CD4-positive, alpha-beta T cell treated with Interleukin-15 for 1 hour (primary cell): ENCODE measurements around the gene ZNF394.
A peak's percentile ranks its signal among the peaks of the same experiment; 100 is the strongest.
"Not testable (repeated sequence)": the region's sequence is repeated elsewhere in the genome, so short reads cannot be mapped to it uniquely, and the experiment has no call there.

ENCODE experiments used
- DNase-seq: peaks from one replicate; pipeline ENCODE4 v3.0.0-alpha.2; 2020

The ZNF394 gene

DNA sequence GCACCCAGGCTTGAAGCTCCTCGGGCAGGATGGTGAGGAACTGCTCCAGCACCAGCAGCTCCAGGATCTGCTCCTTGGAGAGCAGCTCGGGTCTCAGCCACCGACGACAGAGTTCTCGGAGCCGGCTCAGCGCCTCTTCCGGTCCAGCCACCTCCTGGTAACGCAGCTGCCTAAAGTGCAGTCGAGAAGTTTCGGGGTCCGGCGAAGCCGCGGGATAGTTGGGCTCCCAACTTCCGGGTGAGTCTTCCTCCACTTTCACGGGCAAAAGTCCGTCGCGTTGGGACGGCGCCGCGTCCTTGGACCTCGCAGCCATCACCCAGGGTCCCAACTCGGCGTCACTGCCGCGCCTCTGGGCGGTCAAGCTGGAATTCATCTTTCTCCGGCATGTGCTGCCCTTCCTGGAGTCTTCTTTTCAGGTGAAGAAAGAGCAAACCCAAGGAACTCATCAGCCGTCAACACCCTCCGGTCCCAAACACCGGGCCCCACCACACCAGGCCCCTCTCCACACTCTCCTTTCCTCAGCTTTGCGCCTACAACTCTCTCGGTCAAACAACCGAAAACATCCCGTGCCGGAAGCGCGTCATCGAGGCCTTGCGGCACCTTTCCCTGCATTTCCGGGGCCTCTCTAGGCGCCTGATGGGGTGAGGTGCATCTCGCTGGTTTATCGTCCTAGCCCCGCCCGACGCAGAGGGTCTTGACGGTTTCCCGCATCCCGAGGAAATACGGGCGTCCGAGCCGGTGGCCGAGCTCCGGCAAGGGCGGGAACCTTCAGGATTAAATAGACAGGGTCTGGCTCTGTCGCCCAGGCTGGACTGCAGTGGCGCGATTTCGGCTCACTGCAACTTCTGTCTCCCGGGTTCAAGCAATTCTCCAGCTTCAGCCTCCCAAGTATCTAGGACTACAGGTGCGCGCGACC lies at the start of gene ZNF394:
Gene ZNF394, minus strand, starts transcription at position 561 of the 916 bp plus-strand sequence. Its CDS starts 188 bp downstream, at position 373.
- peak; percentile 90 for DNase-seq

DNA sequence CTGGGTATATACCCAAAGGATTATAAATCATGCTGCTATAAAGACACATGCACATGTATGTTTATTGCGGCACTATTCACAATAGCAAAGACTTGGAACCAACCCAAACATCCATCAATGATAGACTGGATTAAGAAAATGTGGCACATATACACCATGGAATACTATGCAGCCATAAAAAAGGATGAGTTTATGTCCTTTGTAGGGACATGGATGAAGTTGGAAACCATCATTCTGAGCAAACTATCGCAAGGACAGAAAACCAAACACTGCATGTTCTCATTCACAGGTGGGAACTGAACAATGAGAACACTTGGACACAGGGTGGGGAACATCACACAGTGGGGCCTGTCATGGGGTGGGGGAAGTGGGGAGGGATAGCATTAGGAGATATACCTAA lies 49.5 kb upstream of the ZNF394 start:
- DNase-seq, result not testable (repeated sequence)

DNA sequence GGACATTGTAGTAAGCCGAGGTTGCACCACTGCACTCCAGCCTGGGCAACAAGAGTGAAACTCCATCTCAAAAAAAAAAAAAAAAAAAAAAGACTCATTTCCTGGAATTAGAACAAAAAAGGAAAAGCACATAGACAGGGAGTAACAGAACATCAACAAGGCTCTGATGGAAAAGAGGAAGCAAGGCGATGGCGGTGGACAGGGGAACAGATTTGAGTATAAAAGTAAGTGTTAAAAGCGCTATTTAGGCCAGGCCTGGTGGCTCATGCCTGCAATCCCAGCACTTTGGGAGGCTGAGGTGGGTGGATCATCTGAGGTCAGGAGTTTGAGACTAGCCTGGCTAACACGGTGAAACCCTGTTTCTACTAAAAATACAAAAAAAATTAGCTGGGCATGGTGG lies 45.2 kb upstream of the ZNF394 start:
- DNase-seq, result not testable (repeated sequence)

DNA sequence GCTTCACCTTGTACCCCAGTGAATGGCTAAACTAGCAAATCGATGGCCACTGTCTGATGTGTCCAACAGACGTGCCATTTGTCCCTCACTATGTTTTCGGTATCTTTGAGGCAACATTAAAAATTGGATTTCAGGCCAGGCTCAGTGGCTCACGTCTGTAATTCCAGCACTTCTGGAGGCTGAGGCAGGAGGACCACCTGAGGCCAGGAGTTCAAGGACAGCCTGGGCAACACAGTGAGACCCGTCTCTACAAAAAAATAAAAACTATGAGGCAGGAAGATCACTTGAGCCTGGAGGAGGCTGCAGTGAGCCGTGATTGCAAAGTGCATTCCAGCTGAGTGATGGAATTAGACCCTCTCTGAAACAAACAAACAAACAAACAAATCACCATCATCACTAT lies 43.8 kb upstream of the ZNF394 start:
- no peak for DNase-seq

DNA sequence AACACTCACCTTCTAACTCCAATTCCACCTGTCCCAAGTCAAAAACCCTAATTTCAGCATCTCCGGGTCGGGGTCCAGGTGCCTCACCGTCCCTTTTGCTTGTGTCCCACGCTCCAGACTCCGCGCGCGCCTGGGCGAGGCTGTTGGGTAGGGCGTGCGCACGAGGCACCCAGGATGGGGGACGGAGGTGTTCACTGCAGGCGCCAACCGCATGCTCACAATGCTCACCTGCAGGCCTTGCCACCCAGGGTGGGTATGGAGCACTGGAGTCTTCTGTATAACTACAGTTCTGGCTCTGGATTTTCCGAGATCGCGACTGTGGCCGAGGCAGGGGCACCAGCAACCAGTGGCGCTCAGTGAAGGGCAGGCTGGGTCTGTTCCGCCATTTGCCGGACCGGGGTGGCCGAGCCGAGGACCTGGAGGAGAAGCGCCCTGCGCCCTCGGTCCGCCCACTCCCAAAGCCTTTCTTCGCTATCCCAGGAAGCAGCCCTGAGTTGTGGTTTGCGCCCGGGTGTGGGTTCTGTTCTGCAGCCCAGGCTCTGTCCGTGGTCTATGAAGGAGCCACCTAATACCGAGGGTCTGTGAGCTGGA lies 43.1 kb upstream of the ZNF394 start:
- DNase-seq, result no peak

DNA sequence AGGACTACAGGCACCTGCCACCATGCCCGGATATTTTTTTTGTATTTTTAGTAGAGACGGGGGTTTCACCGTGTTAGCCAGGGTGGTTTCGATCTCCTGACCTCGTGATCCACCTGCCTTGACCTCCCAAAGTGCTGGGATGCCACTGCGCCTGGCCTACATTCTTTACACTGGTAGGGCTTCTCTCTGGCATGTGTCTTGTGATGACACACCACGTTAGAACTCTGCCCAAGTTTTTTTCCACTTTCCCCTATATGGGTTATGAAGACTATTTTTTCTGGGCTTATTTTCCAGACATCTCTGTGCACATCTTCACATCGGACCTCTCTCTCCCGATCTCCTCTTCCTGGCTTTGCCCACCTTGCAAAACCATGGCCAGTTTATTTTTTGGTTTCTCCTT lies 41.1 kb upstream of the ZNF394 start:
- DNase-seq, result no peak

DNA sequence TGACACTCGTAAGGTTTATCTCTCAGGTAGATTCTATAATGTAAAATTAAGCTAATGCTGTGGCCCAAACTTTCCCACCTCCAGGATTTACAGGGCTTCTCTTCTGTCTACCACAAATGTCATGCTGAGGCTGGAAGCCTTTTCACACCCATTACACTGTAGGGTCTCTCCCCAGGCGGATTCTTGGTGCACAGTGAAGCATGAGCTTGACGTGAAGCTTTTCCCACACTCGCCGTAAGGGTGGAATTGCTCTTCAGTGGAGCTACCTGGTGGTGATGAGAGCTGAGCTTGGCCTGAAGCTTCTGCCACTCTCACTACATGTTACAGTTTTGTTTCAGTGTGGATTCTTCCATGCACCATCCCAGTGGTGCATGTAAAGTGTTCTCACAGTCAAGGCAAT lies 40.5 kb upstream of the ZNF394 start:
- DNase-seq, result no peak

DNA sequence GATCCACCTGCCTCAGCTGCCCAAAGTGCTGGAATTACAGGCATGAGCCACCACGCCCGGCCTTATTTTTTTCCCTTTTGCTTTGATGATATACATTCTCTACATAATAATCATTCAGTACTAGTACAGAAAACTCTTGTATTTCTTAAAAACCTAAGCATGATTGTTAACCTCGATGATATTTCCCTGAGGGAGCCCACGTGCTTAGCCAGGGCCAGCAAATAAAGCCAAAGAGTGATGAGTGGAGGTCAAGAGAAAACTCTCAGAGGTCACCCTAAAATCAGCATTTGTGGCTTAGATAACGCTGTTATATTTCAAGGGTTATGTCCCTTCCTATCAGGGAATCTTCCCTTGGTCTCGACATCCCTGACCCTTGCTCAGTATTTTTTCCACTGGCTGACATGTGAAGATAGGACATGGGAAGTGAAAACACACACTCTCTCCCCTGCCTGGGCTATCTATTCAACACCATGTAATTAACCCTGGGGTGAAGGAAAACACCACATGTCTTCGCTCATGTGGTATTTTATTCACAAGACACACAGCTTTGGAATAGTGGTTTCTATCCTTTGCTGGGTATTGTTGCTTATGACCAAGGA lies 39.2 kb upstream of the ZNF394 start:
- DNase-seq, result no peak

DNA sequence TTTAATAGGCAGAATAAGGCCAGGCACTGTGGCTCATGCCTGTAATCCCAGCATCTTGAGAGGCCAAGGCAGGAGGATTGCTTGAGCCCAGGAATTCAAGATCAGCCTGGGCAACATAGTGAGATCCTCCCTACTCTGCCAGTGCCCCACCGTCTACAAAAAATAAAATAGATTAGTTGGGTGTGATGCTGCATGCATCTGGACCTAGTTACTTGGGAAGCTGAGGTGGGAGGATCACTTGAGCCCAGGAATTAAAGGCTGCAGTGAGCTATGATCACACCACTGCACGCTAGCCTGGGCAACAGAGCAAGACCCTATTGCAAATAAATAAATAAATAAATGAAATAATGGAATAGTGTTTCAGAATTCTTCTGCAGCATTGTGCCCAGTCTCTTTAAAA lies 35.6 kb upstream of the ZNF394 start:
- DNase-seq, result no peak

DNA sequence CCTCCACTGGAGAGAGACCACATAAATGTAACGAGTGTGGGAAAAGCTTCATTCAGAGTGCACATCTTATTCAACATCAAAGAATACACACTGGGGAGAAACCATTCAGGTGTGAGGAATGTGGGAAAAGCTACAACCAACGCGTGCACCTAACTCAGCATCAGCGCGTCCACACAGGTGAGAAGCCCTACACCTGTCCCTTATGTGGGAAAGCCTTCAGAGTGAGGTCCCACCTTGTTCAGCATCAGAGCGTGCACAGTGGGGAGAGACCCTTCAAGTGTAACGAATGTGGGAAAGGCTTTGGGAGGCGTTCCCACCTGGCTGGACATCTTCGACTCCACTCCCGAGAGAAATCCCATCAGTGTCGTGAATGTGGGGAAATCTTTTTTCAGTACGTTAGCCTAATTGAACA lies 31.3 kb upstream of the ZNF394 start:
- no peak for DNase-seq

DNA sequence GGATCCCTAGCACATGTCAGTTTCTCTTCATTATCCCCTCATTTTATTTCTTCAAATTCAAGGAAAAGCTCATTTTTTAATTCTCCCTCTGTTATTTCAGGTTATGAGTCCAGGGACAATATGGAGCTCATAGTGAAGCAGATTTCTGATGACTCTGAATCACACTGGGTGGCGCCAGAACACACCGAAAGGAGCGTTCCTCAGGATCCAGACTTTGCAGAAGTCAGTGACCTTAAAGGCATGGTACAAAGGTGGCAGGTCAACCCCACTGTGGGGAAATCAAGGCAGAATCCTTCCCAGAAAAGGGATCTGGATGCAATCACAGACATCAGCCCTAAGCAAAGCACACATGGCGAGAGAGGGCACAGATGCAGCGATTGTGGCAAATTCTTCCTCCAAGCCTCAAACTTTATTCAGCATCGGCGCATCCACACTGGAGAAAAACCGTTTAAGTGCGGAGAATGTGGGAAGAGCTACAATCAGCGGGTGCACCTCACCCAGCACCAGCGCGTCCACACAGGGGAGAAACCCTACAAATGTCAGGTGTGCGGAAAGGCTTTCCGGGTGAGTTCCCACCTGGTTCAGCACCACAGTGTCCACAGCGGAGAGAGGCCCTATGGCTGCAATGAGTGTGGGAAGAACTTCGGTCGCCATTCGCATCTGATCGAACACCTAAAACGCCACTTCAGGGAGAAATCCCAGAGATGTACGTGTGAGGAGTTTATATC lies 25.8 kb upstream of the ZNF394 start:
- no peak for DNase-seq

DNA sequence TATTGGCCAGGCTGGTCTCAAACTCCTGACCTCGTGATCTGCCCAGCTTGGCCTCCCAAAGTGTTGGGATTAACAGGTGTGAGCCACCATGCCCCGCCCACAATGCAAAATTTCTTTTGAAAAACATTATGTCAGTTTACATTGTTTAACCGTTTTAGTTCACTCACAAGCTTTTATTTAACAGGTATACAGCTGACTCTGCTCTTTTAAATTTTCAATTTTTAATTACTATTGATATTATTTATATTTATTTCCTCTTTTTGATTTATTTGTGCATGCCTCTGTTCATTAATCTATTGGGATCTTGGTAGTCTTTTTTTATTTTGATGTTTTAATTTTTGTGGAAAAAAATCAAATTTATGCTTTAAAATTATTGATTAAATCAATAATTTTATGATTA lies 21.3 kb upstream of the ZNF394 start:
- DNase-seq, result no peak

DNA sequence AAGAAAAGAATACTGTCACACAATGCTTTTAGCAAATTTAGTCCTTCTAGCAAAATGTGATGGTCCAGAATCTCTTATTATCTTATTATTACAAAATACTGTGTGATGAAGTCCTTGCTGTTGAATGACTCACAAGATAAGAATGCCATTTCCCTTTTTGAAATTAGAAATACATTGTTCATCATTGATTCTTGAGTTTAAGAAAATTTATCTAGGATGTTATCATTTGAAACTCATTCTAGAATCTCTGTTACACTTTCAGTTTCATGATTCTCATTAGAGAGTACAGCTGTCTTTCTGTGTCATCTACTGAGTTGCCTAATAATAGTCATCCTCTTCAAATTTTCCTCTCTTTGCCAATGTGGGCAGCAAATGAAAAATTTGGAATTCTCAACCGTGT lies 14.0 kb upstream of the ZNF394 start:
- DNase-seq, result no peak

DNA sequence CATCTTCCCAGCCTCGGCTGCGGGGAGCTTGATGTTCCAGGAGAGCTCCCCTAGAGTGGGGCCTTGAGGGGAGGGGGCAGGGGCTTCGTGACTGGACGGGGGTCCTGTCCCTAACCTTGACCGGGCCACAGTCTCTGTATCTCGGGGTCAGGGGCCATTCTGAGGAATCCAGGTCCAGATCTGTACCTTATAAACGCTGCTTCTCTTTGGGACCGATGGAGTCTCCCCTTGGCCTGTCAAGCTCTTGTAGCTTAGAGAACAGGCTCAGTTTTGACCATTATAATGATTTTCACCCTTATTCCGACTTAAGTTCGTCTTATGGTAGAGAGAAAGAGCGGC lies 5.2 kb upstream of the ZNF394 start:
- no peak for DNase-seq

DNA sequence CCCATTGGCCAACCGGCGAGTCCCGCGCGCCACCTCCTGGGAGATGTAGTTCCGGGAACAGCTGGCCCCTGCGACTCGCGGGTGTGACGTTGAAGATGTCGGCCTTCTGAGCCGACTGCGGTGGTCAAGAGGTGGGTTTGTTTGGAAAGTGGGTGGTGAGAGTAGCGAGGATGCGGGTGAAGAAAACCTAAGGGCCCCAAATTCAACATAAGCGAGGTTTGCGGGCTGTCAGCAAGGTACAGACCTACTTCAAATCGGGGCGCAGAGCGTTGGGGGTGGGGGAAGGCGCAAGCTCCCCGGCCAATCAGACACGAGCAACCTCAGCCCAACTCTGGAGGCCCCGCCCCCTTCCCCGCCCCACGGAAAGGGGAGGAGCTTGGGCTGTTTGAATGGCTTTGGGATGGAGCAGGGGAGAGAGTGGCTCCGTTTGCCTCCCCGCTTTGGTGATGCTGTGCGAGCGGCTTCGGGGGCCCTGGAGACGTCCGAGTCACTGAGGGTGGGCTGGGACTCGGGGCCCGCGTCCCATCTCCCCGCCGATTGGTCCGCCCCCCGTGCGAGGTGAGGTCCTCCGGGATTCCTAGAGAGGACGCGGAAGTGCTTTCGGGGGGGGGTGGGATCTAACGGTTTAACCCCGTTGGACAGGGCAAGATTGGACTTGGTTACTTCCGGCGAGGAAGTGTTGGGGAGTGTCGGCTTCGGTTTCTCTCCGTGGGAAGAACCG lies 4.7 kb upstream of the ZNF394 start, which contains the start of gene ZKSCAN5:
Gene ZKSCAN5, plus strand, starts transcription at position 60 of the 721 bp plus-strand sequence. CDS start 1,383 bp downstream, outside the sequence.
- peak; percentile 96 for DNase-seq

DNA sequence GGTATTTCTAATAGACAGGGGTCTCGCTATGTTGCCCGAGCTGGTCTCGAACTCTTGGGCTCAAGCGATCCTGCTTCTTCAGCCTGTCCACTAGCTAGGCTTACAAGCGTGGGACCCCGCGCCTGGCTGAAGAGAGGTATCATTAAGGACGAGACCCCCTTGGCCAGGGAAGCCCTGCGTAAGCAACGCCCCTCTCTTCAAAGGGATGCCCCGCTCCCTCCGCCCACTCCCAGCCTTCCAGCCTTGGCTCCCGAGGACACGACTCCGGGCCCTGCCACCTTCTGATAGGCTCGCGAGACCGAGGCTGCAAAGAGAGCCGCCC lies 4.2 kb upstream of the ZNF394 start:
- DNase-seq, result no peak

DNA sequence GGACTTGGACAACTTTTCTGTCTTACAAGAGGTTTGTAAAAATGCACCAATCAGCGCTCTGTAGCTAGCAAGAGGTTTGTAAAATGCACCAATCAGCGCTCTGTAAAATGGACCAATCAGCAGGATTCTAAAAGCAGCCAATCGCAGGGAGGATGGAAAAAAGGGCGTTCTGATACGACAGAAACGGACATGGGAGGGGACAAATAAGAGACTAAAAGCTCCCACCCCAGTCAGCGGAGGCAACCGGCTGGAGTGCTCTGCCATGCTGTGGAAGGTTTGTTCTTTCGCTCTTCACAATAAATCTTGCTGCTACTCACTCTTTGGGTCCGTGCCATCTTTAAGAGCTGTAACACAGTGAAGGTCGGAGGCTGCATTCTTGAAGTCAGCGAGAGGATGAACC lies 1.2 kb upstream of the ZNF394 start:
- not testable (repeated sequence) for DNase-seq

DNA sequence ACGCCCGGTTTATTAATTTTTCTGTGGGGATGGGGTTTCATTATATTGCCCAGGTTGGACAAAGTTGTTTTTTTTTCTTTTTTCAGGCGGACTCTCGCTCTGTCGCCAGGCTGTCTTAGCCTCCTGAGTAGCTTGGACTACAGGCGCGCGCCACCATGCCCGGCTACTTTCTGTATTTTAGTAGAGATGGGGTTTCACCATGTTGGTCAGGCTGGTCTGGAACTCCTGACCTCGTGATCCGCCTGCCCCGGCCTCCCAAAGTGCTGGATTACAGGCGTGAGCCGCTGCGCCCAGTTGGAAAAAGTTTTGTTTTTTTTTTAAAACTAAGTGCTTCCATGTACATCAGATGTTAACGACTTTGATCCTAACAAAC lies 542 bp upstream of the ZNF394 start:
- DNase-seq, result no peak

DNA sequence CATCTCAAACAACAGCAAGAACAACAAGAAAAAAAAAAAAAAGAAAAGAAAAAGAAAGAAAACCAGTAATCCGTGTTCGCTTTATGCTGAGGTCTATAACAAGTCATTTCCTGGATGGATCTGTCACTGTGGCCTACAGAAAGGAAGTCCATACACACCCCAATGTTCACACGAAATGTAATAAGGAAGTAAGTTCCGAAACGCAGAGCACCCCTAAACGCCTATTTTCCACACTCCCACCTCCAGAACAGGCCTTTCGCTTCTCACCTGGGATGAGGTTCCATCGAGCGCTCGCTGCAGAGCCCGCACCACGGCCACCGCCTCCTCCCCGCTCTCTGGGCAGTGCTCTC lies 735 bp downstream of the ZNF394 start:
- DNase-seq, result no peak

DNA sequence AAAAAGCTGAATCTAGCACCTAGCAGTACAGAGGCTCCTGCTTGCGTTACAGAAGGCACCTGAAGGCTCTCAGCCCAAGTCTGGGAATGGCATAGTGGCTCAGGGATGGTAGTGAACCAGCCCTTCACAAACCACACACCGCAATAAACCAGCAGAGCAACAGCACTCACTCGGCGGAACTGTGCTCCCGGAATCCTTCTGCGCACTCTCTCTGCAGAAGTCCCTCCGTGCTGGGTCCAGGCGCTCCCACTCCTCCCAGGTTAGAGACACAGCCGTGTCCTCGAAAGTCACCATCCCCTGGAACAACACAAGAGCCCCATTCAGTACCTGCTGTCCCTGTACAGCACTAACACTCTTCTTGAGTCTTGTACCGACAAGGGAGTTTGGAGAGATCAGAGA lies 1.5 kb downstream of the ZNF394 start:
- no peak for DNase-seq

DNA sequence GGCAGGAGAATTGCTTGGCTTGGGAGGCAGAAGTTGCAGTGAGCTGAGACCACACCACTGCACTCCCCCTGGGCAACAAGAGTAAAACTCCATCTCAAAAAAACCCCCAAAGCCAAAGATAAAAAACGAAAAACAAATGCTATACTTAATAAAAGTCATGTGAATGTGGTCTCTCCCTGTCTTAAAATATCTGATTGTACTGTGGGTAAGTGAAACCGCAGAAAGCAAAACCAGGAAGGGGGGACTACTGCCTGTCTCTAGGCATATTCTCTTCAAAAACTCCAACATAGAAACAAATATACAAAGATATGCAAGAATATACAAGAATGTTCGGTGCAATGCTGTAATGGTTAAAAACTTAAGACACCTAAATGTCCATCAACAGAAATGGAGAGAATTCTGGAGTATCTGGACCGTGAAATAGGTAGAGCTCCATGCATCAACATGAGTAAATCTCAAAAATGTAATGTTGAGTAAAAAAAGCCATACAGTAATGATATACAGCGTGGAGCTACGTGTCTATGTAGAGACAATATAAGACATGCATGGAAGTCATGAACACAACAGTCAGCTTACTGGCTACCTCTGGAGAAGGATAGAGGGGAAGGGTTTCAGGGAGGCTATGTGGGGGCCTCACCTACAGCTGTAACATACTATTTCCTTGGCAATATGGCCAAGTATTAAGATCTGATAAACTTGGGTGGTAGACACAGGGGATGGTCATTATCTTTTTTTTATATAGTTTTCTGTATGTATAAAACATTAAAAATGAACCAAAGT lies 2.1 kb downstream of the ZNF394 start:
- DNase-seq, result no peak

DNA sequence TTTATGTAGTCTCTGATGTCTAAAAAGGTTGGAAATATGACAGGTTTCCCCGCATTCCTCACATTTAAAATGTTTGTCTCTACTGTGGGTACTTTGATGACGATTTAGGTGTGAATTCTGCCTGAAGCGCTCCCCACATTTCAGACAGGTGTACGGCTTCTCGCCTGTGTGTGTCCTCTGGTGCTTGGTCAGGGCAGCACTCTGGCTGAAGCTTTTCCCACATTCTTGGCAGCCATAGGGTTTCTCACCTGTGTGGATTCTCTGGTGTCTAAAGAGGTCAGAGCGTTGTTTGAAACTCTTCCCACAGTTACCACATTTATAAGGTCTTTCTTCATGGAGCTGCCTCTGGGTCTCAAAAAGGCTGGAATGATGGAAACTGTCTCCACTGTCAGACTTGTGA lies 6.3 kb downstream of the ZNF394 start:
- DNase-seq, result no peak
